Neutrophil (primary cell): ENCODE measurements around the gene PITPNC1.

Experiments
- H3K27ac ChIP-seq: fragments of 200-600 bp; sonication (generic); 2 replicates; pipeline ENCODE4 v1.5.1; 2016; ENCODE audit warnings: mild to moderate bottlenecking, moderate library complexity
- H3K27me3 ChIP-seq: fragments of 200-600 bp; sonication (generic); 2 replicates; pipeline ENCODE4 v1.6.0; 2016; ENCODE audit warnings: mild to moderate bottlenecking
- H3K36me3 ChIP-seq: fragments of 200-600 bp; sonication (generic); 2 replicates; pipeline ENCODE4 v1.5.1; 2017
- H3K4me1 ChIP-seq, 2 experiments: fragments of 200-600 bp in 1 of 2; sonication (generic) in 1 of 2; 1 replicate in 1 of 2; 2 replicates in 1 of 2; pipeline versions ENCODE4 v1.5.1 to v1.6.1; 2013 to 2016; ENCODE audit warnings: low read depth in 1 of 2, low read length in 1 of 2, mild to moderate bottlenecking in 1 of 2, moderate library complexity in 1 of 2; ENCODE audit not compliant: control insufficient read depth in 1 of 2, insufficient read depth in 1 of 2
- H3K4me3 ChIP-seq, 2 experiments: fragments of 200-600 bp in 1 of 2; sonication (generic) in 1 of 2; 1 replicate in 1 of 2; 2 replicates in 1 of 2; pipeline ENCODE4 v1.5.1; 2013 to 2016; ENCODE audit warnings: low read depth in 1 of 2, low read length in 1 of 2, mild to moderate bottlenecking in 1 of 2, moderate library complexity in 1 of 2
- H3K9me3 ChIP-seq: fragments of 200-600 bp; sonication (generic); 2 replicates; pipeline ENCODE4 v1.5.1; 2016
- TF ChIP-seq, protein P1 (sequence below): fragments of 200-600 bp; sonication (generic); IDR thresholded peaks from 2 replicates; pipeline ENCODE4 v1.5.1; 2016; ENCODE audit warnings: antibody characterized with exemption

The PITPNC1 gene

DNA sequence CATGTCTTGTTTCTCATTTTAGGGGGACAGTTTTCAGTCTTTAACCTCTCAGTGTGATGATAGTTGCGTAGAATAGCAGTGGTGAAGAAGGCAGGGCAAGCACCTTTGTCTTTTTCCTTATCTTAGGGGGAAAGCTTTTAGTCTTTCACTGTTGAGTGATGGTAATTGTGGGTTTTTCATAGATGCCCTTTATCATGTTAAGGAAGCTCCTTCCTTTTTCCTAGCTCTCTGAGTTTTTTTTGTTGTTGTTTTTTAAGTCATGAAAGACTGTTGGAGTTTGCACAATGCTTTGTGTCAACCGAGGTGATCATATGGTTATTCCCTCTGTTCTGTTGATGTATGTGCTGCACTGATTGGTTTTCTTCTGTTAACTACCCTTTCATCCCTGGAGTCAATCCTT is 356.4 kb downstream of the PITPNC1 start:
- TF ChIP-seq, protein P1, sequence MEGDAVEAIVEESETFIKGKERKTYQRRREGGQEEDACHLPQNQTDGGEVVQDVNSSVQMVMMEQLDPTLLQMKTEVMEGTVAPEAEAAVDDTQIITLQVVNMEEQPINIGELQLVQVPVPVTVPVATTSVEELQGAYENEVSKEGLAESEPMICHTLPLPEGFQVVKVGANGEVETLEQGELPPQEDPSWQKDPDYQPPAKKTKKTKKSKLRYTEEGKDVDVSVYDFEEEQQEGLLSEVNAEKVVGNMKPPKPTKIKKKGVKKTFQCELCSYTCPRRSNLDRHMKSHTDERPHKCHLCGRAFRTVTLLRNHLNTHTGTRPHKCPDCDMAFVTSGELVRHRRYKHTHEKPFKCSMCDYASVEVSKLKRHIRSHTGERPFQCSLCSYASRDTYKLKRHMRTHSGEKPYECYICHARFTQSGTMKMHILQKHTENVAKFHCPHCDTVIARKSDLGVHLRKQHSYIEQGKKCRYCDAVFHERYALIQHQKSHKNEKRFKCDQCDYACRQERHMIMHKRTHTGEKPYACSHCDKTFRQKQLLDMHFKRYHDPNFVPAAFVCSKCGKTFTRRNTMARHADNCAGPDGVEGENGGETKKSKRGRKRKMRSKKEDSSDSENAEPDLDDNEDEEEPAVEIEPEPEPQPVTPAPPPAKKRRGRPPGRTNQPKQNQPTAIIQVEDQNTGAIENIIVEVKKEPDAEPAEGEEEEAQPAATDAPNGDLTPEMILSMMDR: no peak
- H3K36me3 ChIP-seq: peaks cover 42% of the 10 kb centered on the region

DNA sequence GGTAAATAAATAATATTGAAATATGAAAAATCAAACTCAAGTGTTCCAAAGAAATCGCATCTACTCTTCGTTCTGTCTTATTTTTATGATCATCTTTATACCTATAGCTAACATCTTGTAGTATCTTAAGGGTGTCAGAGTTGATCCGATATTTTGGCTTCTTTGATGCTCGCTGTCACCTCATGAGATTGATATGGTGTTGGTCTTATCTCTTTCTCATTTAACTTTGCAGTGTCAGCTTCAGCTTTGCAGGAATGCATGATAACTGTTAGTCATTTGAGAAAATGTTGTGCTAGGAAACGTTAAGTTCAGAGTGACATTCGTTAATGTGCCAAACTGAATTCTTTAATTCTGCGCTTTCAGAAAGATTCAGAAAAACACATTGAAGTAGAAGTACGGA is 360.1 kb downstream of the PITPNC1 start:
- Histone ChIP-seq H3K27me3 (no peaks in the 10 kb centered on the region), H3K36me3 (peaks cover 70% of the 10 kb centered on the region), H3K27ac (no peak overlapping the region), H3K9me3 (no peaks in the 10 kb centered on the region), H3K4me1 (no peaks in the 10 kb centered on the region), H3K4me3 (no peak overlapping the region)
- TF ChIP-seq, protein P1: no peak

More for the DNA sequence above, 356.4 kb downstream of the PITPNC1 start:
- Histone ChIP-seq H3K4me1 (no peaks in the 10 kb centered on the region), H3K27ac (no peak overlapping the region), H3K4me3 (no peak overlapping the region), H3K9me3 (no peaks in the 10 kb centered on the region), H3K27me3 (no peaks in the 10 kb centered on the region)

DNA sequence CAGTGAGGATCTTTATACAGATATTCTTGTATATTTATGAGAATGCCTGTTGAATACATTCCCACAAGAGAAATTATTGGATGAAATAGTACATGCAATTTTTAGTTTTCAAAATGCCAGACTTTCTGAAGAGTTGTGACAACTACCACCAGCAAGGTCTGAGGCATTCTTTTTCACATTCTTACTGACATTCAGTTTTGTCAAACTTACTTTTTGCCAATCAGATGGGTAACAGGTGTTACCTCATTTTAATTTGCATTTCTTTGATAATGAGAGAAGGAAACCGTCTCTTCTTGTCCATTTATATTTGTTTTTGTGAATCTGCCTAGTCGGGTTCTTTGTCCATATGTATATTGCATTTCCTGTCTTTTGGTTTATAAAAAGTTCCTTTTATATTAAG is 364.9 kb downstream of the PITPNC1 start:
- TF ChIP-seq, protein P1: no peak
- Histone ChIP-seq H3K4me1 (no peaks in the 10 kb centered on the region), H3K27ac (no peak overlapping the region), H3K36me3 (peaks cover 83% of the 10 kb centered on the region), H3K9me3 (no peaks in the 10 kb centered on the region), H3K4me3 (no peak overlapping the region), H3K27me3 (no peaks in the 10 kb centered on the region)
